ENCODE measurements around the gene ITGB2.

The ITGB2 gene

DNA sequence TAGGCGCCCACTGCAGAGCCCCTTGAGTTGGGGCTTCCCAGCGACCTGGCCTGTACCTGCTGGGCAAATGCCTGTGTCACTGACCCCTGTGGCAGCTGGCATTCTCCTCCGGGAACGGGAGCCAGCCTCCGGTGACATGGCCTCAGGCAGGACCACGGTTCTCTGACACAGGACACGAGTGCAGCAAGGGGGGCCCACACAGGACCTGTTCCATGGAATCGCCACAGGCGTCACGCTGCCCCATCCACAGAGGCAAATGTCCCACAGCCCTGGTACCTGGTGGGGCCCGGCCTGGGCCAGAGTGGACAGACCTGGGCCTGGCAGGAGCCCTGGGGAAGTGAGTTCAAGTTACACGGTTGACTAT is 2.6 kb downstream of the ITGB2 start:
- TF ChIP-seq TEAD4 (IDR thresholded peaks at IDR 0.05) = no peak
- TF ChIP-seq EGR1 (IDR thresholded peaks at IDR 0.05) = no peak
- TF ChIP-seq TCF12 (IDR thresholded peaks at IDR 0.05; ENCODE audit: low read depth) = no peak
- no peak for TF ChIP-seq ZBTB7A (IDR thresholded peaks at IDR 0.05; ENCODE audit: low read depth)
- TF ChIP-seq, protein P1, sequence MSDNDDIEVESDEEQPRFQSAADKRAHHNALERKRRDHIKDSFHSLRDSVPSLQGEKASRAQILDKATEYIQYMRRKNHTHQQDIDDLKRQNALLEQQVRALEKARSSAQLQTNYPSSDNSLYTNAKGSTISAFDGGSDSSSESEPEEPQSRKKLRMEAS (IDR thresholded peaks at IDR 0.05) = no peak
- TF ChIP-seq, protein P2, sequence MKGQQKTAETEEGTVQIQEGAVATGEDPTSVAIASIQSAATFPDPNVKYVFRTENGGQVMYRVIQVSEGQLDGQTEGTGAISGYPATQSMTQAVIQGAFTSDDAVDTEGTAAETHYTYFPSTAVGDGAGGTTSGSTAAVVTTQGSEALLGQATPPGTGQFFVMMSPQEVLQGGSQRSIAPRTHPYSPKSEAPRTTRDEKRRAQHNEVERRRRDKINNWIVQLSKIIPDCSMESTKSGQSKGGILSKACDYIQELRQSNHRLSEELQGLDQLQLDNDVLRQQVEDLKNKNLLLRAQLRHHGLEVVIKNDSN (IDR thresholded peaks at IDR 0.05) = no peak
- no peak for TF ChIP-seq FOXM1 (IDR thresholded peaks at IDR 0.05; ENCODE audit: borderline replicate concordance, low read depth)
- TF ChIP-seq RAD21 (IDR thresholded peaks at IDR 0.05; ENCODE audit: low read depth) = no peak
- TF ChIP-seq CEBPB (IDR thresholded peaks at IDR 0.05) = no peak

DNA sequence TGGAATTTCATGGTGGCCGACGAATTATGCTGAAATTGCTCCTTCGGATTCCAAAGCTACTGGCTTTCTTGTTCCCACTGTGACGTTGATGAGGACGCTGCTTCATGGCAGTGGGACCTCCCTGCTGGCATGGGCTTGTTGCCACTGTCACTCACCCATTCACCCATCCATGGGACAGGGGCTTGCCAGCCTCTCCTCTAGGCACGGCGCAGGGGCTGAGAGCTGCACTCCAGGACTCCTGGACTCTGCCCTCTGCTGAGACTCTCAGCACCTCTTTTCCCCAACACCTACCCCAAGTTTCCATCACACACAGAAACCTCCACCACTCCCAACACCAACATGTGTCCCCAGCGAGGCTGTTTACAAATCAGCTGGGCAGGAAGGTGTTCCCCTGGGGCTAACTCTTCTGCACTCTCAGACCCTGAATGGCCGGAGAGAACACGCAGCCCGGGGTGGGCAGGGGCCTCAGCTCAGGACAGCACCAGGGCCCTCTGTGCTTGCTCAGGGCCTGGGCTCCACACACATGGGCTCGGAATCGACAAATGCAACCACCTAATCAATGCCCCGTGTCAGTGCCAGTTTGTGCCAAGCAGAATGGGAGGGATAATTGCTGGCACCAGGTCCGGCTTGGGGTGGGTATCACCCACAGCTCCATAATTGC is 3.1 kb downstream of the ITGB2 start:
- TF ChIP-seq NFIC (IDR thresholded peaks at IDR 0.05) (no peak), CEBPB (IDR thresholded peaks at IDR 0.05) (no peak), RAD21 (IDR thresholded peaks at IDR 0.05; ENCODE audit: low read depth) (no peak), ZBTB7A (IDR thresholded peaks at IDR 0.05; ENCODE audit: low read depth) (no peak), YY1 (IDR thresholded peaks at IDR 0.05; ENCODE audit: low read depth) (no peak)

DNA sequence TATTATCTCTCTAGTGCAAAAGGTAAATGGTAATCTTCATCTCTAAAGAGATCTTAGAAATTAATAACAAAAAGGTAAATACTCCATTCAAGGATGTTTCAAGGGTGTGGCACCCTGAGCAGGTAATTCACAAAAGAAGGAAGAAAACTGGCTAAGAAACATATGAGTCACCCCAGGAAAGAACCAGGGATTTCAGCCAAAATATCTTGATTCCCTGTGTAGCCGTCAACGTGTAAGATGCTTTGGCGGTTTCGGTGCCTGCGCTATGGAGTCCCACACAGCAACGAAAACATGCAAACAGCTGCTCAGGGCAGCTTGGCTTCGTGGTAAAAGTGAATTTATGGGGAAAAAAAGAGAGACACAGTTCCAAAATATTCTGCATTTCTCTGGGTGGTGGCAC is 3.7 kb downstream of the ITGB2 start:
- no peak for TF ChIP-seq NFIC (IDR thresholded peaks at IDR 0.05)
- TF ChIP-seq FOXM1 (IDR thresholded peaks at IDR 0.05; ENCODE audit: borderline replicate concordance, low read depth) = no peak
- TF ChIP-seq REST (IDR thresholded peaks at IDR 0.05; ENCODE audit: low read depth) = no peak
- TF ChIP-seq EGR1 (IDR thresholded peaks at IDR 0.05) = no peak
- no peak for TF ChIP-seq EP300 (IDR thresholded peaks at IDR 0.05; ENCODE audit: borderline replicate concordance)
- TF ChIP-seq RAD21 (IDR thresholded peaks at IDR 0.05; ENCODE audit: low read depth) = no peak
- no peak for TF ChIP-seq CEBPB (IDR thresholded peaks at IDR 0.05)
- TF ChIP-seq ZBTB7A (IDR thresholded peaks at IDR 0.05; ENCODE audit: low read depth) = no peak
- TF ChIP-seq TEAD4 (IDR thresholded peaks at IDR 0.05) = no peak
- no peak for TF ChIP-seq YY1 (IDR thresholded peaks at IDR 0.05; ENCODE audit: low read depth)
- no peak for TF ChIP-seq CREB1 (IDR thresholded peaks at IDR 0.05; ENCODE audit: low read depth)
- no peak for TF ChIP-seq TAF1 (IDR thresholded peaks at IDR 0.05; ENCODE audit: low read depth)
- TF ChIP-seq TCF12 (IDR thresholded peaks at IDR 0.05; ENCODE audit: low read depth) = no peak

DNA sequence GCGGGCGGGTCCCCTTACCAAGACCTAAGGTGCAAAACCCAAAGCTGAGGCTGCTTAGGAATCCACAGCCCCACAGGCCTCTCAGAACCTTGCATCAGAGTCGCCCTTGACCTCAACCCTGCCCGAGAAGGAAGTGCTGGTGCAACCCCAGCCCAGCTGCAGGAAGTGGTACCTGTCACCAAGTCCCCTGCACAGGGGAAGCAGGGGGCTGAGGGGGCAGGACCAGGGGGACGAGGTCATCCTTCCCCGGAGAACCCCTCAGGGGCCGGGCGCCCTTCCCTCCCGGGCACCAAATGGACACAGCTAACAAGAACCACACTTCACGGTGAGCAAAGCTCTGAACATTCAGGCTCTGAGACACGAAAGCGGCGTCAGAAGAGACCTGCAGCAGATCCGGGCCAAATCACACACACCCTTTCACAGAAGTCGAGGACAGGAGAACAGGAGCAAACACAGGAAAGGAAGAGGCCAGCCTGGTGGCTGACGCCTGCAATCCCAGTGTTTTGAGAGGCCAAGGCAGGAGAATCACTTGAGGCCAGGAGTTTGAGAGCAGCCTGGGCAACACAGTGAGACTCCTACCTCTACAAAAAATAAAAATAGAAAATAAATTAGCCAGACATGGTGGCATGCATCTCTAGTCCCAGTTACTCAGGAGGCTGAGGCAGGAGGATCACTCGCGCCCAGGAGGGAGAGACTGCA is 6.4 kb downstream of the ITGB2 start:
- TF ChIP-seq TEAD4 (IDR thresholded peaks at IDR 0.05) (no peak), FOXM1 (IDR thresholded peaks at IDR 0.05; ENCODE audit: borderline replicate concordance, low read depth) (no peak), ZBTB7A (IDR thresholded peaks at IDR 0.05; ENCODE audit: low read depth) (no peak), CREB1 (IDR thresholded peaks at IDR 0.05; ENCODE audit: low read depth) (no peak), EP300 (IDR thresholded peaks at IDR 0.05; ENCODE audit: borderline replicate concordance) (no peak)

- no peak for TF ChIP-seq EGR1 (IDR thresholded peaks at IDR 0.05)
- no peak for TF ChIP-seq RAD21 (IDR thresholded peaks at IDR 0.05; ENCODE audit: low read depth)
- TF ChIP-seq TCF12 (IDR thresholded peaks at IDR 0.05; ENCODE audit: low read depth) = no peak
Observed at GRCh38 chr21:44913425-44914175, 7.1 kb downstream of the ITGB2 start.

DNA sequence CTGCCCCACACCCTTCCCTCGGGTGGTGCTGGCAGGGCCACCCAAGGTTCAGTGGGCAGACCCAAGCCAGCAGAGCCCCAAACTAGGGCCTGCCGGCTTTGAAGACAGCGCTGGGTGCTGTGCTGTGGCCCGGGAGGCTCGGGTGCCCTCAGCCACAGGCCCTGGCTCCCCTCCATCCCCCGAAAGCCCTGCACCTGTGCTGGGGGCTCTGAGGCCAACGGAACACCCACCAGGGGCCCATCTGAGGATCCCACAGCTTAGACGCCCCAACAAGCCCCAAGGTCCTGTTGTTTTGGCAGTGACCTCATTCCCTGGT is 8.6 kb downstream of the ITGB2 start:
- TF ChIP-seq CREB1 (IDR thresholded peaks at IDR 0.05; ENCODE audit: low read depth) (no peak), FOXM1 (IDR thresholded peaks at IDR 0.05; ENCODE audit: borderline replicate concordance, low read depth) (no peak), ZBTB7A (IDR thresholded peaks at IDR 0.05; ENCODE audit: low read depth) (no peak), NFIC (IDR thresholded peaks at IDR 0.05) (no peak), RAD21 (IDR thresholded peaks at IDR 0.05; ENCODE audit: low read depth) (no peak), EP300 (IDR thresholded peaks at IDR 0.05; ENCODE audit: borderline replicate concordance) (no peak)
- TF ChIP-seq, protein P1 (IDR thresholded peaks at IDR 0.05) = no peak

DNA sequence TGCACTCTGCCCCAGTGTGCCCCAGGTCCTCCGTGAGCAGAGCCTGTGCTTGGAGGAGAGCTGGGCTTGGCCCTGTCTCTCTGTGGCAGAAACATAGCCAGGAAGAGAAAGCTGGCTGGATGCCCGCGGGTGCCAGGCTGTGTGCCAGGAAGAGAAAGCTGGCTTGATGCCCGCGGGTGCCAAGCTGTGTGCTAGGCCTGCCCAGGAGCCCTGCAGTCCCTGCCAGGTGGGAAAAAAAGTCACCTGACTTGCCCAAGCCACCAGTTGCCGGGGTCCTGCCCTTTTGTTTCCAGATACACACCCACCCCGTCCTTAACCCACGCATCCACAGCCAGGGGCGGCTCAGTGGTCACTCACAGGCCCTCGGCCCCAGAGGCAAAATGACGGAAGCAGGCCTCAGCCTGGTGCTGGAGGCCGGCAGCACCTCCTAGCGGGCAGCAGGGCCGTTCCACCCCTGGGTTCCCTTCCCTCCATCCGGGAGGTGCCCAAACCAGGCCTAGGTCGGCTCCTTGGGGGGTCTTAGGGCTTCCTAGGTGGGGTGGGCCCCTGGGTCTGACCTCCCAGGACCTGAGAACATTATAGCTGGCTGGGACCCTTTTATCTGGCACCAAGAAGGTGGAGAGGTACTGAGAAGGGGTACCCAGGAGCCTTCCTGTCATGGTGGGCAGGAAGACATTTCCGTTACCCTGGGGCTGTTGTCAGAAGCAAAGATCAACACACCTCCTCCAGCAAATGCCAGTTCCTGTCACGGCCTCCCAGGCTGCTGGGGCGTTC is 9.1 kb downstream of the ITGB2 start:
- TF ChIP-seq NFIC (IDR thresholded peaks at IDR 0.05) (peak; percentile 91), CREB1 (IDR thresholded peaks at IDR 0.05; ENCODE audit: low read depth) (no peak), TEAD4 (IDR thresholded peaks at IDR 0.05) (no peak), RAD21 (IDR thresholded peaks at IDR 0.05; ENCODE audit: low read depth) (peak; percentile 66; the same call in 1 of the 2 replicates)
- TF ChIP-seq, protein P2 (IDR thresholded peaks at IDR 0.05) = peak; percentile 44; the same call in 1 of the 2 replicates

Measured in Ishikawa (cell line).